K562 (cell line): Measurements from ENCODE around the gene PBXIP1. TPM values are rescaled to one million over a fixed set of nuclear protein-coding genes. Genes with fewer than 3 reads are reported as not detected.

Experiments
- CBX2 ChIP-seq: fragments of 200-600 bp; sonication (generic); IDR thresholded peaks from one replicate; pipeline ENCODE4 v1.6.1; 2012; ENCODE audit warnings: mild to moderate bottlenecking, low read length, inconsistent platforms; ENCODE audit not compliant: insufficient read depth, poor library complexity, severe bottlenecking
- CTBP1 ChIP-seq: fragments of 450-650 bp; IDR thresholded peaks from 2 replicates; pipeline ENCODE4 v1.6.1; 2016; ENCODE audit warnings: borderline replicate concordance
- DPF2 ChIP-seq: fragments of 450-650 bp; IDR thresholded peaks from 2 replicates; pipeline ENCODE4 v1.6.1; 2016
- ESRRB ChIP-seq: fragments of 250-450 bp; sonication (Bioruptor Pico); IDR thresholded peaks from 2 replicates; pipeline ENCODE4 v1.5.0; 2020; ENCODE audit warnings: mild to moderate bottlenecking, moderate library complexity, borderline replicate concordance
- FOXK2 ChIP-seq, 2 experiments: fragments of 450-650 bp; IDR thresholded peaks in 1 of 2; conservative IDR thresholded peaks in 1 of 2; 2 replicates each; pipeline ENCODE4 v1.6.1; 2016; ENCODE audit warnings: low read depth in 2 of 2, mild to moderate bottlenecking in 1 of 2
- GABPA ChIP-seq: fragments of 200-800 bp; sonication (Bioruptor generic); conservative IDR thresholded peaks from 2 replicates; pipeline ENCODE4 v1.6.1; 2016; ENCODE audit warnings: low read depth, missing genetic modification characterization, missing compliant biosample characterization
- GTF2F1 ChIP-seq: IDR thresholded peaks from 2 replicates; pipeline ENCODE4 v1.6.1; 2011; ENCODE audit warnings: low read depth, low read length, improper control_type of control experiment
- HDAC1 ChIP-seq, 2 experiments: fragments of 450-650 bp; IDR thresholded peaks; 2 replicates each; pipeline ENCODE4 v1.6.1; 2016 to 2017; ENCODE audit warnings: inconsistent platforms in 1 of 2, mild to moderate bottlenecking in 1 of 2, moderate library complexity in 1 of 2
- HNRNPLL ChIP-seq: fragments of 200-400 bp; formaldehyde crosslinking; IDR thresholded peaks from 2 replicates; pipeline ENCODE4 v1.6.1; 2017; ENCODE audit warnings: low read length, low read depth, mild to moderate bottlenecking; ENCODE audit not compliant: poor library complexity, severe bottlenecking
- KAT8 ChIP-seq: fragments of 450-650 bp; IDR thresholded peaks from 2 replicates; pipeline ENCODE4 v1.6.1; 2016; ENCODE audit warnings: low read depth, mild to moderate bottlenecking
- NCOA2 ChIP-seq, 2 experiments: fragments of 450-650 bp; IDR thresholded peaks; 2 replicates each; pipeline ENCODE4 v1.6.1; 2018; ENCODE audit warnings: mild to moderate bottlenecking in 2 of 2, moderate library complexity in 1 of 2; ENCODE audit not compliant: partially characterized antibody in 2 of 2
- NR4A1 ChIP-seq, 2 experiments: fragments of 250-450 bp in 1 of 2; fragments of 450-650 bp in 1 of 2; sonication (Bioruptor Pico) in 1 of 2; IDR thresholded peaks; 2 replicates each; pipeline versions ENCODE4 v1.4.0 to v1.6.1; 2016 to 2020; ENCODE audit warnings: mild to moderate bottlenecking in 2 of 2, missing compliant biosample characterization in 1 of 2, missing genetic modification characterization in 1 of 2, moderate library complexity in 1 of 2
- PHF20 ChIP-seq: fragments of 450-650 bp; IDR thresholded peaks from 2 replicates; pipeline ENCODE4 v1.6.1; 2018; ENCODE audit not compliant: partially characterized antibody
- SIX5 ChIP-seq, 2 experiments: IDR thresholded peaks; 2 replicates each; pipeline ENCODE4 v1.6.1; 2011; ENCODE audit warnings: low read length in 2 of 2, borderline replicate concordance in 1 of 2, low read depth in 1 of 2, mild to moderate bottlenecking in 1 of 2, moderate library complexity in 1 of 2; ENCODE audit not compliant: insufficient read depth in 1 of 2
- TBL1XR1 ChIP-seq, 2 experiments: IDR thresholded peaks; 2 replicates each; pipeline ENCODE4 v1.6.1; 2012; ENCODE audit warnings: improper control_type of control experiment in 2 of 2, low read length in 2 of 2, mild to moderate bottlenecking in 1 of 2
- ZNF134 ChIP-seq: fragments of 250-450 bp; sonication (Bioruptor Pico); conservative IDR thresholded peaks from 2 replicates; pipeline ENCODE4 v1.4.0; 2020
- ZNF146 ChIP-seq: IDR thresholded peaks from one replicate; pipeline ENCODE4 v1.6.1; 2018; ENCODE audit warnings: missing compliant biosample characterization; ENCODE audit not compliant: unreplicated experiment
- ZNF224 ChIP-seq: sonication (generic); formaldehyde crosslinking; IDR thresholded peaks from 2 replicates; pipeline ENCODE4 v1.8.0; 2022; ENCODE audit warnings: mild to moderate bottlenecking, missing genetic modification reagents
- ZNF77 ChIP-seq: fragments of 250-450 bp; sonication (Bioruptor Pico); IDR thresholded peaks from 2 replicates; pipeline ENCODE4 v1.5.0; 2020
- polyA plus RNA-seq, 8 experiments: library from polyadenylated mRNA; depleted of rRNA in 4 of 8; stranded (reverse) in 5 of 8; unstranded in 3 of 8; fragments of >200 nt; fragmentation: Nextera tagmentation in 2 of 8; fragmentation: Illumina TruSeq in 1 of 8; extraction: Ambion mirVana in 2 of 8; extraction: Trizol in 1 of 8; gene quantifications; 2 replicates each; pipeline versions ENCODE4 v1.2.1 to v1.2.3, GENCODE V29; 2011 to 2014; ENCODE audit warnings: inconsistent platforms in 1 of 8, missing spikeins in 1 of 8
- total RNA-seq, 7 experiments: library from RNA; depleted of rRNA in 6 of 7; stranded (reverse); fragments of >200 nt in 6 of 7; fragmentation: Illumina TruSeq in 2 of 7; extraction: Trizol in 2 of 7; gene quantifications; 2 replicates each; pipeline versions ENCODE4 v1.2.1 to v1.2.3, GENCODE V29; 2011 to 2021; ENCODE audit warnings: low replicate concordance in 1 of 7
- TF ChIP-seq, protein P1 (sequence below): fragments of 450-650 bp; IDR thresholded peaks from 2 replicates; pipeline ENCODE4 v1.6.1; 2017; ENCODE audit warnings: antibody characterized with exemption, mild to moderate bottlenecking
- TF ChIP-seq, protein P2 (sequence below): fragments of 250-450 bp; sonication (Bioruptor Pico); IDR thresholded peaks from 2 replicates; pipeline ENCODE4 v1.4.0; 2020
- TF ChIP-seq, protein P3 (sequence below): fragments of 450-650 bp; IDR thresholded peaks from 2 replicates; pipeline ENCODE4 v1.6.1; 2017; ENCODE audit warnings: mild to moderate bottlenecking, moderate library complexity

The PBXIP1 gene
- total and polyA plus RNA-seq, 9 of the 15 experiments (the other 6 are each of a cell fraction or from before 2014, with no cell fraction given), result 0.13 to 8.3 (median 5.8) TPM

DNA sequence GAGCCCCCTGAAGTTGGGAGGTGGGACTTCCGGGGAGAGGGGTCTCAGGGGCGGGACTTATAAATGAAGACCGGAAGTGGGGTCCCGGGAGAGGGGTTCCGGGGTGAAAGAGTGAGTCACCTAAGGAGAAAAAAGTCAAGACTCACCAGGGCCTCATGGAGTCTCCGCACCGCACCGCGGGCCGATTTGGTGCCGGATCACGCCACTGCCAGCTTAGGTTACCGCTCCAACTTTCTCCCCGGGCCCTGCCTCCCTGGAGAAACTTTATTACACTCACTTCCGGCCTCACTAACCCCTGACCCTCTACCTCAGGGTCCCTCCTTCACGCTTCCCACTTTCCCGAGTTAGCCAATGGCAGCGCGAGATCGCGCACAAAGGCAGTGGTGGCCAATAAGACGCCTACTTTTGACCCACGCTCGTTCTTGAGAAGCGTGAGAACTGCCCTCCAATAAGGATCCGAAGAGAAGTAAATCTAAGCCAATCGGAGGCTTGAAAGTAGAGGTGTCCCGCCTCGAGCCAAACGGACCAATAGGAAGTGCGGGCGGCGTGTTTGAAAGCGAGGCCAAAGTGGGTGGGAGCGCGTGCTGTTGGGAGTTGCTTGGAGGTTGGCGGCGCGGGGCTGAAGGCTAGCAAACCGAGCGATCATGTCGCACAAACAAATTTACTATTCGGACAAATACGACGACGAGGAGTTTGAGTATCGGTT lies 18.4 kb upstream of the PBXIP1 start, which contains the start of gene CKS1B (continued):
- TF ChIP-seq, protein P1, sequence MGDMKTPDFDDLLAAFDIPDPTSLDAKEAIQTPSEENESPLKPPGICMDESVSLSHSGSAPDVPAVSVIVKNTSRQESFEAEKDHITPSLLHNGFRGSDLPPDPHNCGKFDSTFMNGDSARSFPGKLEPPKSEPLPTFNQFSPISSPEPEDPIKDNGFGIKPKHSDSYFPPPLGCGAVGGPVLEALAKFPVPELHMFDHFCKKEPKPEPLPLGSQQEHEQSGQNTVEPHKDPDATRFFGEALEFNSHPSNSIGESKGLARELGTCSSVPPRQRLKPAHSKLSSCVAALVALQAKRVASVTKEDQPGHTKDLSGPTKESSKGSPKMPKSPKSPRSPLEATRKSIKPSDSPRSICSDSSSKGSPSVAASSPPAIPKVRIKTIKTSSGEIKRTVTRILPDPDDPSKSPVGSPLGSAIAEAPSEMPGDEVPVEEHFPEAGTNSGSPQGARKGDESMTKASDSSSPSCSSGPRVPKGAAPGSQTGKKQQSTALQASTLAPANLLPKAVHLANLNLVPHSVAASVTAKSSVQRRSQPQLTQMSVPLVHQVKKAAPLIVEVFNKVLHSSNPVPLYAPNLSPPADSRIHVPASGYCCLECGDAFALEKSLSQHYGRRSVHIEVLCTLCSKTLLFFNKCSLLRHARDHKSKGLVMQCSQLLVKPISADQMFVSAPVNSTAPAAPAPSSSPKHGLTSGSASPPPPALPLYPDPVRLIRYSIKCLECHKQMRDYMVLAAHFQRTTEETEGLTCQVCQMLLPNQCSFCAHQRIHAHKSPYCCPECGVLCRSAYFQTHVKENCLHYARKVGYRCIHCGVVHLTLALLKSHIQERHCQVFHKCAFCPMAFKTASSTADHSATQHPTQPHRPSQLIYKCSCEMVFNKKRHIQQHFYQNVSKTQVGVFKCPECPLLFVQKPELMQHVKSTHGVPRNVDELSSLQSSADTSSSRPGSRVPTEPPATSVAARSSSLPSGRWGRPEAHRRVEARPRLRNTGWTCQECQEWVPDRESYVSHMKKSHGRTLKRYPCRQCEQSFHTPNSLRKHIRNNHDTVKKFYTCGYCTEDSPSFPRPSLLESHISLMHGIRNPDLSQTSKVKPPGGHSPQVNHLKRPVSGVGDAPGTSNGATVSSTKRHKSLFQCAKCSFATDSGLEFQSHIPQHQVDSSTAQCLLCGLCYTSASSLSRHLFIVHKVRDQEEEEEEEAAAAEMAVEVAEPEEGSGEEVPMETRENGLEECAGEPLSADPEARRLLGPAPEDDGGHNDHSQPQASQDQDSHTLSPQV, result peak; percentile 76
- TF ChIP-seq ZNF146 (CRISPR knock-in tag) (no peak), GABPA (peak; percentile 97), ESRRB (no peak), ZNF77 (no peak), FOXK2 (conservative IDR thresholded peaks at IDR 0.05 in 1 of 2, IDR thresholded peaks at IDR 0.05 in 1 of 2; ENCODE audit: low read depth in 2 of 2) (peak; percentile 90; a peak in 1 of 4 replicates), CTBP1 (peak; percentile 25; the same call in 1 of the 2 replicates), NR4A1 (CRISPR knock-in tag; IDR thresholded peaks at IDR 0.05) (peak; percentile 90; the same call in 1 of the 2 replicates), NR4A1 (tag; IDR thresholded peaks at IDR 0.05) (no peak), TBL1XR1 (IDR thresholded peaks at IDR 0.05; ENCODE audit: low read length in 2 of 2) (no peak; a peak in 1 of 4 replicates), NCOA2 (IDR thresholded peaks at IDR 0.05; ENCODE audit: partially characterized antibody in 2 of 2) (no peak), DPF2 (peak; percentile 51; the same call in 1 of the 2 replicates), PHF20 (peak; percentile 73), HNRNPLL (no peak), ZNF134 (CRISPR knock-in tag) (no peak), HDAC1 (IDR thresholded peaks at IDR 0.05) (peak in 1 of 2 experiments; percentile 100; a peak in 2 of 4 replicates), ZNF224 (CRISPR knock-in tag) (no peak), CBX2 (no peak), GTF2F1 (no peak), SIX5 (IDR thresholded peaks at IDR 0.05; ENCODE audit: borderline replicate concordance in 1 of 2, insufficient read depth in 1 of 2, low read depth in 1 of 2, low read length in 2 of 2) (no peak), KAT8 (no peak)
- TF ChIP-seq, protein P2, sequence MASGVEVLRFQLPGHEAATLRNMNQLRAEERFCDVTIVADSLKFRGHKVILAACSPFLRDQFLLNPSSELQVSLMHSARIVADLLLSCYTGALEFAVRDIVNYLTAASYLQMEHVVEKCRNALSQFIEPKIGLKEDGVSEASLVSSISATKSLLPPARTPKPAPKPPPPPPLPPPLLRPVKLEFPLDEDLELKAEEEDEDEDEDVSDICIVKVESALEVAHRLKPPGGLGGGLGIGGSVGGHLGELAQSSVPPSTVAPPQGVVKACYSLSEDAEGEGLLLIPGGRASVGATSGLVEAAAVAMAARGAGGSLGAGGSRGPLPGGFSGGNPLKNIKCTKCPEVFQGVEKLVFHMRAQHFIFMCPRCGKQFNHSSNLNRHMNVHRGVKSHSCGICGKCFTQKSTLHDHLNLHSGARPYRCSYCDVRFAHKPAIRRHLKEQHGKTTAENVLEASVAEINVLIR (CRISPR knock-in tag), result peak; percentile 21; the same call in 1 of the 2 replicates
- TF ChIP-seq, protein P3, sequence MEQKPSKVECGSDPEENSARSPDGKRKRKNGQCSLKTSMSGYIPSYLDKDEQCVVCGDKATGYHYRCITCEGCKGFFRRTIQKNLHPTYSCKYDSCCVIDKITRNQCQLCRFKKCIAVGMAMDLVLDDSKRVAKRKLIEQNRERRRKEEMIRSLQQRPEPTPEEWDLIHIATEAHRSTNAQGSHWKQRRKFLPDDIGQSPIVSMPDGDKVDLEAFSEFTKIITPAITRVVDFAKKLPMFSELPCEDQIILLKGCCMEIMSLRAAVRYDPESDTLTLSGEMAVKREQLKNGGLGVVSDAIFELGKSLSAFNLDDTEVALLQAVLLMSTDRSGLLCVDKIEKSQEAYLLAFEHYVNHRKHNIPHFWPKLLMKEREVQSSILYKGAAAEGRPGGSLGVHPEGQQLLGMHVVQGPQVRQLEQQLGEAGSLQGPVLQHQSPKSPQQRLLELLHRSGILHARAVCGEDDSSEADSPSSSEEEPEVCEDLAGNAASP, result no peak
